ENCODE results near the gene IFT20.

- TF ChIP-seq CTCF (IDR thresholded peaks at IDR 0.05; ENCODE audit: poor library complexity) (no peak), EZH2 (IDR thresholded peaks at IDR 0.05; ENCODE audit: borderline replicate concordance) (no peak)
Observed at GRCh38 chr17:28340374-28340773, 5.1 kb upstream of the IFT20 start.
